B cell (primary cell): ENCODE data around the gene POP4. TPM values are rescaled to one million over a fixed set of nuclear protein-coding genes. Genes with fewer than 3 reads are reported as not detected.

Source experiments
- ATAC-seq: fragments of 200-7000 bp; cut with Tn5 transposase; one replicate; pipeline ENCODE4 v1.10.0; 2021; ENCODE audit warnings: low read depth, mild to moderate bottlenecking, moderate number of reproducible peaks, moderate library complexity
- CTCF ChIA-PET: fragments of 350-600 bp; sonication (Branson Sonifier 250); formaldehyde crosslinking; loops from one replicate; lab custom pipeline; 2021; ENCODE audit warnings: antibody characterized with exemption, inconsistent platforms; lab: Charles Lee
- POLR2A ChIA-PET: fragments of 350-600 bp; sonication (Branson Sonifier 250); formaldehyde crosslinking; loops from one replicate; lab custom pipeline; 2021; ENCODE audit warnings: antibody characterized with exemption; lab: Charles Lee
- DNase-seq: peaks from one replicate; pipeline ENCODE4 v3.0.0; 2013
- H2AFZ ChIP-seq: 2 replicates; pipeline ENCODE4 v1.6.1; 2012; ENCODE audit warnings: mild to moderate bottlenecking, low read depth, low read length; ENCODE audit not compliant: insufficient read depth, poor library complexity, severe bottlenecking
- H3K27ac ChIP-seq, 2 donors: 1 replicate in 1 of 2; 2 replicates in 1 of 2; pipeline ENCODE4 v1.5.1; 2012 to 2013; ENCODE audit warnings: low read length in 2 of 2, mild to moderate bottlenecking in 2 of 2, moderate library complexity in 1 of 2
- H3K27me3 ChIP-seq, 4 experiments: fragments of 200-600 bp in 1 of 4; sonication (generic) in 1 of 4; replicated peaks in 1 of 4; 1 replicate in 2 of 4; 2 replicates in 2 of 4; pipeline versions ENCODE4 v1.6.1 to v1.7.0; 2013 to 2016; ENCODE audit warnings: low read length in 3 of 4, mild to moderate bottlenecking in 2 of 4, mixed read lengths in 1 of 4, moderate library complexity in 1 of 4; ENCODE audit not compliant: insufficient read depth in 4 of 4, control insufficient read depth in 3 of 4; ENCODE audit errors: control extremely low read depth in 1 of 4
- H3K36me3 ChIP-seq, 2 experiments: replicated peaks in 1 of 2; 1 replicate in 1 of 2; 2 replicates in 1 of 2; pipeline versions ENCODE4 v1.6.1 to v1.7.1; 2013; ENCODE audit warnings: low read length in 1 of 2; ENCODE audit not compliant: insufficient read depth in 2 of 2, control insufficient read depth in 1 of 2; ENCODE audit errors: control extremely low read depth in 1 of 2, extremely low read depth in 1 of 2
- H3K4me1 ChIP-seq, 2 donors: fragments of 200-600 bp in 1 of 2; sonication (generic) in 1 of 2; 1 replicate in 1 of 2; 2 replicates in 1 of 2; pipeline versions ENCODE4 v1.5.1 to v1.6.1; 2013 to 2017; ENCODE audit warnings: low read length in 2 of 2; ENCODE audit not compliant: control insufficient read depth in 2 of 2, insufficient read depth in 2 of 2
- H3K4me2 ChIP-seq: replicated peaks from 2 replicates; pipeline ENCODE3; 2012; ENCODE audit warnings: mild to moderate bottlenecking, low read depth, low read length; ENCODE audit not compliant: poor library complexity, severe bottlenecking
- H3K4me3 ChIP-seq, 5 experiments: fragments of 200-600 bp in 1 of 5; sonication (generic) in 1 of 5; 1 replicate in 3 of 5; 2 replicates in 2 of 5; pipeline versions ENCODE4 v1.5.1 to v1.7.0; 2011 to 2016; ENCODE audit warnings: low read length in 4 of 5, mild to moderate bottlenecking in 4 of 5, low read depth in 2 of 5, control low read depth in 1 of 5, moderate library complexity in 1 of 5; ENCODE audit not compliant: insufficient read depth in 1 of 5; ENCODE audit errors: control extremely low read depth in 1 of 5, extremely low read depth in 1 of 5
- H3K79me2 ChIP-seq: fragments of 200-600 bp; sonication (generic); one replicate; pipeline ENCODE4 v1.6.0; 2016; ENCODE audit warnings: low read length; ENCODE audit not compliant: control insufficient read depth, insufficient read depth
- H3K9ac ChIP-seq: fragments of 200-600 bp; sonication (generic); 2 replicates; pipeline ENCODE4 v1.6.1; 2017; ENCODE audit warnings: mild to moderate bottlenecking, low read length, moderate library complexity
- H3K9me3 ChIP-seq, 3 donors: one replicate each; pipeline versions ENCODE4 v1.6.1 to v1.7.1; 2013; ENCODE audit warnings: low read length in 2 of 3; ENCODE audit not compliant: control insufficient read depth in 2 of 3, insufficient read depth in 1 of 3; ENCODE audit errors: control extremely low read depth in 1 of 3
- H4K20me1 ChIP-seq: 2 replicates; pipeline ENCODE4 v1.6.0; 2012; ENCODE audit warnings: mild to moderate bottlenecking, low read length; ENCODE audit not compliant: insufficient read depth, control insufficient read depth, poor library complexity, severe bottlenecking
- H3K27ac Mint-ChIP-seq: one replicate; pipeline ENCODE4 v1.8.0; 2021; ENCODE audit warnings: mixed read lengths
- H3K27me3 Mint-ChIP-seq: one replicate; pipeline ENCODE4 v1.8.0; 2021; ENCODE audit warnings: mixed read lengths
- H3K4me1 Mint-ChIP-seq: one replicate; pipeline ENCODE4 v1.8.0; 2021; ENCODE audit warnings: mixed read lengths
- H3K4me3 Mint-ChIP-seq: one replicate; pipeline ENCODE4 v1.8.0; 2021; ENCODE audit warnings: mixed read lengths
- H3K9me3 Mint-ChIP-seq: one replicate; pipeline ENCODE4 v1.8.0; 2022; ENCODE audit warnings: mixed read lengths; ENCODE audit not compliant: insufficient read depth
- CTCF ChIP-seq: fragments of 200-600 bp; IDR thresholded peaks from one replicate; pipeline ENCODE4 v1.8.0; 2022; ENCODE audit warnings: antibody characterized with exemption, mild to moderate bottlenecking
- EZH2 ChIP-seq: IDR thresholded peaks from 2 replicates; pipeline ENCODE4 v1.6.1; 2012; ENCODE audit warnings: borderline replicate concordance, low read depth, mild to moderate bottlenecking, moderate library complexity, low read length; ENCODE audit not compliant: insufficient read depth, poor library complexity, severe bottlenecking
- WGBS: methylation state at CpG from one replicate; pipeline ENCODE4 v1.1.5; 2013; ENCODE audit warnings: missing lambda C conversion rate; ENCODE audit not compliant: insufficient coverage; 5-methylcytosine and 5-hydroxymethylcytosine counted together
- intact Hi-C: fragments of 100-400 bp; cut with micrococcal nuclease; formaldehyde crosslinking; loops from one replicate; pipeline ENCODE4 v1.10.0; 2022
- polyA plus RNA-seq: library from polyadenylated mRNA; depleted of rRNA; stranded (reverse); fragments of >200 nt; gene quantifications from 2 replicates; pipeline ENCODE4 v1.2.3, GENCODE V29; 2012
- total RNA-seq, 2 donors: library from RNA; stranded (reverse); fragments of 120-200 nt in 1 of 2; gene quantifications; 1 replicate in 1 of 2; 2 replicates in 1 of 2; pipeline versions ENCODE4 v1.2.3 to v1.2.4, GENCODE V29; 2013 to 2022

Gene POP4
- total and polyA plus RNA-seq, 2 donors (not counting 1 experiment from before 2014, with no cell fraction given), result 58.9 to 61.2 TPM

GRCh38 chr19:29616541-29616940, 10.5 kb downstream of the POP4 start:
- no peak overlapping the region for H3K27ac Mint-ChIP-seq
- Histone ChIP-seq H3K9ac (no peak overlapping the region), H3K79me2 (no peaks in the 10 kb centered on the region), H4K20me1 (no peaks in the 10 kb centered on the region), H3K4me1 (peaks cover 4 to 17% of the 10 kb centered on the region in 2 donors), H3K36me3 (peaks cover 2 to 45% of the 10 kb centered on the region in 2 experiments), H3K27me3 (peaks cover 0 to 11% (median 0%) of the 10 kb centered on the region in 4 experiments), H2AFZ (no peak overlapping the region), H3K27ac (no peak overlapping the region), H3K9me3 (no peaks in the 10 kb centered on the region), H3K4me2 (no peak overlapping the region), H3K4me3 (no peak overlapping the region)
- POLR2A ChIA-PET, result no interaction called here
- no peak for DNase-seq
- no peaks in the 10 kb centered on the region for H3K9me3 Mint-ChIP-seq
- CTCF ChIA-PET, result interaction anchor here (3.1 to 3.7 kb wide), 2 partner anchors 10 to 100 kb away, joined by 11 to 15 read pairs; partner anchors contain the start of gene POP4
- intact Hi-C loops, result no loop called here
- no peak overlapping the region for H3K4me3 Mint-ChIP-seq
- ATAC-seq, result no peak
- 98% methylated on average over 14 of the region's 16 CpGs for WGBS
- peaks cover 16% of the 10 kb centered on the region for H3K4me1 Mint-ChIP-seq
- no peak for TF ChIP-seq CTCF
- TF ChIP-seq EZH2, result no peak
- peaks cover 10% of the 10 kb centered on the region for H3K27me3 Mint-ChIP-seq

- peaks cover 15% of the 10 kb centered on the region for H3K27me3 Mint-ChIP-seq
- H3K4me3 ChIP-seq, result no peak overlapping the region
- peaks cover 0 to 12% (median 0%) of the 10 kb centered on the region in 4 experiments for H3K27me3 ChIP-seq
- CTCF ChIA-PET, result interaction anchor here (0.8 to 3.7 kb wide), 3 partner anchors 11 to 99 kb away, joined by 3 to 15 read pairs (median 11); partner anchors contain the start of gene POP4
- H2AFZ ChIP-seq, result no peak overlapping the region
- no peaks in the 10 kb centered on the region for H3K79me2 ChIP-seq
- H3K9me3 Mint-ChIP-seq, result no peaks in the 10 kb centered on the region
- no peak overlapping the region for H3K27ac Mint-ChIP-seq
- no peak overlapping the region for H3K27ac ChIP-seq
- peaks cover 3 to 24% of the 10 kb centered on the region in 2 donors for H3K4me1 ChIP-seq
- H3K4me3 Mint-ChIP-seq, result no peak overlapping the region
- no peaks in the 10 kb centered on the region for H3K9me3 ChIP-seq
- 93% methylated on average over 11 of the region's 16 CpGs for WGBS
- no peak for TF ChIP-seq CTCF
- no peak for TF ChIP-seq EZH2
- ATAC-seq, result no peak
- peaks cover 22% of the 10 kb centered on the region for H3K4me1 Mint-ChIP-seq
- POLR2A ChIA-PET, result no interaction called here
- no peak overlapping the region for H3K9ac ChIP-seq
- intact Hi-C loops, result no loop called here
- H3K4me2 ChIP-seq, result no peak overlapping the region
- peaks cover 2 to 34% of the 10 kb centered on the region in 2 experiments for H3K36me3 ChIP-seq
- no peak for DNase-seq
- H4K20me1 ChIP-seq, result no peaks in the 10 kb centered on the region
Observed at GRCh38 chr19:29617366-29618266, 11.5 kb downstream of the POP4 start.
